HEK293 (cell line): Measurements from ENCODE around the gene SLC25A30.

Experiments
- GLI4 ChIP-seq: fragments of 450-650 bp; formaldehyde crosslinking; IDR thresholded peaks from 2 replicates; pipeline ENCODE4 v1.5.1; 2016; ENCODE audit warnings: missing biosample characterization, missing genetic modification characterization
- KLF1 ChIP-seq: fragments of 450-650 bp; formaldehyde crosslinking; IDR thresholded peaks from 2 replicates; pipeline ENCODE4 v1.5.1; 2016; ENCODE audit warnings: missing biosample characterization, missing genetic modification characterization
- KLF10 ChIP-seq: fragments of 450-650 bp; IDR thresholded peaks from 2 replicates; pipeline ENCODE4 v1.5.1; 2018; ENCODE audit warnings: missing biosample characterization, mild to moderate bottlenecking, missing genetic modification characterization
- KLF8 ChIP-seq: fragments of 450-650 bp; formaldehyde crosslinking; IDR thresholded peaks from 2 replicates; pipeline ENCODE4 v1.5.1; 2016; ENCODE audit warnings: missing biosample characterization, missing genetic modification characterization
- REPIN1 ChIP-seq: fragments of 450-650 bp; formaldehyde crosslinking; IDR thresholded peaks from 2 replicates; pipeline ENCODE4 v1.5.1; 2017; ENCODE audit warnings: missing biosample characterization, missing genetic modification characterization, low read depth
- SP3 ChIP-seq: fragments of 450-650 bp; formaldehyde crosslinking; IDR thresholded peaks from 2 replicates; pipeline ENCODE4 v1.5.1; 2016; ENCODE audit warnings: missing biosample characterization, missing genetic modification characterization
- SP7 ChIP-seq: fragments of 450-650 bp; formaldehyde crosslinking; IDR thresholded peaks from 2 replicates; pipeline ENCODE4 v1.5.1; 2016; ENCODE audit warnings: missing biosample characterization, missing genetic modification characterization
- ZBTB1 ChIP-seq: fragments of 450-650 bp; formaldehyde crosslinking; IDR thresholded peaks from 2 replicates; pipeline ENCODE4 v1.5.1; 2016; ENCODE audit warnings: missing biosample characterization, missing genetic modification characterization
- ZBTB17 ChIP-seq: fragments of 450-650 bp; formaldehyde crosslinking; IDR thresholded peaks from 2 replicates; pipeline ENCODE4 v1.5.1; 2016; ENCODE audit warnings: missing biosample characterization, missing genetic modification characterization
- ZBTB48 ChIP-seq: fragments of 450-650 bp; formaldehyde crosslinking; IDR thresholded peaks from 2 replicates; pipeline ENCODE4 v1.5.1; 2016; ENCODE audit warnings: missing biosample characterization, missing genetic modification characterization
- ZBTB7A ChIP-seq: fragments of 450-650 bp; formaldehyde crosslinking; IDR thresholded peaks from 2 replicates; pipeline ENCODE4 v1.5.1; 2016; ENCODE audit warnings: low read depth, missing biosample characterization, missing genetic modification characterization
- ZBTB8A ChIP-seq: fragments of 450-650 bp; formaldehyde crosslinking; IDR thresholded peaks from 2 replicates; pipeline ENCODE4 v1.5.1; 2016; ENCODE audit warnings: missing biosample characterization, missing genetic modification characterization
- ZFP37 ChIP-seq: fragments of 450-650 bp; formaldehyde crosslinking; IDR thresholded peaks from 2 replicates; pipeline ENCODE4 v1.5.1; 2016; ENCODE audit warnings: missing biosample characterization, missing genetic modification characterization
- ZNF239 ChIP-seq: fragments of 450-650 bp; formaldehyde crosslinking; IDR thresholded peaks from 2 replicates; pipeline ENCODE4 v1.5.1; 2016; ENCODE audit warnings: missing biosample characterization, missing genetic modification characterization
- ZNF311 ChIP-seq: fragments of 450-650 bp; formaldehyde crosslinking; IDR thresholded peaks from 2 replicates; pipeline ENCODE4 v1.5.1; 2017; ENCODE audit warnings: missing biosample characterization, missing genetic modification characterization, borderline replicate concordance
- ZNF501 ChIP-seq: fragments of 450-650 bp; formaldehyde crosslinking; IDR thresholded peaks from 2 replicates; pipeline ENCODE4 v1.5.1; 2016; ENCODE audit warnings: missing biosample characterization, missing genetic modification characterization
- ZNF561 ChIP-seq: fragments of 450-650 bp; IDR thresholded peaks from 2 replicates; pipeline ENCODE4 v1.5.1; 2018; ENCODE audit warnings: missing biosample characterization, missing genetic modification characterization, borderline replicate concordance
- ZNF658 ChIP-seq: fragments of 450-650 bp; formaldehyde crosslinking; IDR thresholded peaks from 2 replicates; pipeline ENCODE4; 2016; ENCODE audit warnings: missing biosample characterization, missing genetic modification characterization
- ZNF660 ChIP-seq: fragments of 450-650 bp; IDR thresholded peaks from 2 replicates; pipeline ENCODE4 v1.5.1; 2018; ENCODE audit warnings: missing biosample characterization, mild to moderate bottlenecking, missing genetic modification characterization
- TF ChIP-seq, protein P1 (sequence below): fragments of 450-650 bp; formaldehyde crosslinking; IDR thresholded peaks from 2 replicates; pipeline ENCODE4 v1.5.1; 2016; ENCODE audit warnings: missing biosample characterization, missing genetic modification characterization
- TF ChIP-seq, protein P2 (sequence below): fragments of 450-650 bp; formaldehyde crosslinking; optimal IDR thresholded peaks from 2 replicates; pipeline ENCODE3; 2016; ENCODE audit warnings: missing biosample characterization, mild to moderate bottlenecking, missing genetic modification characterization
- TF ChIP-seq, protein P3 (sequence below): fragments of 450-650 bp; formaldehyde crosslinking; IDR thresholded peaks from 2 replicates; pipeline ENCODE4 v1.5.1; 2016; ENCODE audit warnings: missing biosample characterization, missing genetic modification characterization
- TF ChIP-seq, protein P4 (sequence below): fragments of 450-650 bp; formaldehyde crosslinking; IDR thresholded peaks from 2 replicates; pipeline ENCODE4 v1.5.1; 2016; ENCODE audit warnings: missing biosample characterization, missing genetic modification characterization

The SLC25A30 gene

DNA sequence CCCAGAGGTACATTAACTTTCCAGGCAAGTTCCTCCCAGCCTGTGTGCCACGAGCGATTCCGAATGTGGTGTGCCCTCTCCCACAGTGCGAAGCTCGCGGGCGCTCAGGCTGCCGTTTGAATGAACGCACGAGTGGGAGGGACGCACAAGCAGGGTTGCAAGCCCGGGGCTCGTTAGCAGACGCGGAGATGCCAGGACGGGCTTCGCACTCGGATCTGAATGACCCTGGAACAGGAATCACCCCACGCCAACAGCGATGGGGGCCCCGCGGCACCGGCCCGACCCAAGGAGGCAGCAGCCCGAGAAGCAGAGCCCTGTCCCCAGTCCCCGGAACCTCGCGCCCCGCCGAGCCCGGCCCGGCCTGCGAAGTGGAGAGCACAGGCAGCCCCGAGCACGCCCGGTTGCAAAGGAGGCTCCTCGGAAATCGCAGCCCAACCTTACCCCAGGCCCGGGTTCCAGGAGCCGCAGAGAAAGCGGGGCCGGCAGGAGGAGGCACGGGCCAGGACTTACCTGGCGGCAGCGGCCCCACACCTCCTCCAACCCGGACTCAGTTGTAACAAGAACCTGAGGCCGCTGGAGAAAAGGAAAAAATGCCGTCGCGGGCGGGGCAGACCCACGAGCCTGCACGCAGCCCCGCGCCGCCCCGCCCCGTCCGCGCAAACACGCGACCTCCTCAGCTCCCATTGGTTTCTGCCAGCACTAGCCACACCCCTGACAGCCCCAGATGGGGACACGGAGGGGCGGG lies at the start of gene SLC25A30 (continued):
- TF ChIP-seq, protein P1, sequence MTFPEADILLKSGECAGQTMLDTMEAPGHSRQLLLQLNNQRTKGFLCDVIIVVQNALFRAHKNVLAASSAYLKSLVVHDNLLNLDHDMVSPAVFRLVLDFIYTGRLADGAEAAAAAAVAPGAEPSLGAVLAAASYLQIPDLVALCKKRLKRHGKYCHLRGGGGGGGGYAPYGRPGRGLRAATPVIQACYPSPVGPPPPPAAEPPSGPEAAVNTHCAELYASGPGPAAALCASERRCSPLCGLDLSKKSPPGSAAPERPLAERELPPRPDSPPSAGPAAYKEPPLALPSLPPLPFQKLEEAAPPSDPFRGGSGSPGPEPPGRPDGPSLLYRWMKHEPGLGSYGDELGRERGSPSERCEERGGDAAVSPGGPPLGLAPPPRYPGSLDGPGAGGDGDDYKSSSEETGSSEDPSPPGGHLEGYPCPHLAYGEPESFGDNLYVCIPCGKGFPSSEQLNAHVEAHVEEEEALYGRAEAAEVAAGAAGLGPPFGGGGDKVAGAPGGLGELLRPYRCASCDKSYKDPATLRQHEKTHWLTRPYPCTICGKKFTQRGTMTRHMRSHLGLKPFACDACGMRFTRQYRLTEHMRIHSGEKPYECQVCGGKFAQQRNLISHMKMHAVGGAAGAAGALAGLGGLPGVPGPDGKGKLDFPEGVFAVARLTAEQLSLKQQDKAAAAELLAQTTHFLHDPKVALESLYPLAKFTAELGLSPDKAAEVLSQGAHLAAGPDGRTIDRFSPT (tag by site-specific recombination), result peak; percentile 1; the same call in 1 of the 2 replicates
- TF ChIP-seq, protein P2, sequence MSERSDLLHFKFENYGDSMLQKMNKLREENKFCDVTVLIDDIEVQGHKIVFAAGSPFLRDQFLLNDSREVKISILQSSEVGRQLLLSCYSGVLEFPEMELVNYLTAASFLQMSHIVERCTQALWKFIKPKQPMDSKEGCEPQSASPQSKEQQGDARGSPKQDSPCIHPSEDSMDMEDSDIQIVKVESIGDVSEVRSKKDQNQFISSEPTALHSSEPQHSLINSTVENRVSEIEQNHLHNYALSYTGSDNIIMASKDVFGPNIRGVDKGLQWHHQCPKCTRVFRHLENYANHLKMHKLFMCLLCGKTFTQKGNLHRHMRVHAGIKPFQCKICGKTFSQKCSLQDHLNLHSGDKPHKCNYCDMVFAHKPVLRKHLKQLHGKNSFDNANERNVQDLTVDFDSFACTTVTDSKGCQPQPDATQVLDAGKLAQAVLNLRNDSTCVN (tag by site-specific recombination), result peak; percentile 90
- TF ChIP-seq SP3 (tag by site-specific recombination), result peak; percentile 77
- TF ChIP-seq, protein P3, sequence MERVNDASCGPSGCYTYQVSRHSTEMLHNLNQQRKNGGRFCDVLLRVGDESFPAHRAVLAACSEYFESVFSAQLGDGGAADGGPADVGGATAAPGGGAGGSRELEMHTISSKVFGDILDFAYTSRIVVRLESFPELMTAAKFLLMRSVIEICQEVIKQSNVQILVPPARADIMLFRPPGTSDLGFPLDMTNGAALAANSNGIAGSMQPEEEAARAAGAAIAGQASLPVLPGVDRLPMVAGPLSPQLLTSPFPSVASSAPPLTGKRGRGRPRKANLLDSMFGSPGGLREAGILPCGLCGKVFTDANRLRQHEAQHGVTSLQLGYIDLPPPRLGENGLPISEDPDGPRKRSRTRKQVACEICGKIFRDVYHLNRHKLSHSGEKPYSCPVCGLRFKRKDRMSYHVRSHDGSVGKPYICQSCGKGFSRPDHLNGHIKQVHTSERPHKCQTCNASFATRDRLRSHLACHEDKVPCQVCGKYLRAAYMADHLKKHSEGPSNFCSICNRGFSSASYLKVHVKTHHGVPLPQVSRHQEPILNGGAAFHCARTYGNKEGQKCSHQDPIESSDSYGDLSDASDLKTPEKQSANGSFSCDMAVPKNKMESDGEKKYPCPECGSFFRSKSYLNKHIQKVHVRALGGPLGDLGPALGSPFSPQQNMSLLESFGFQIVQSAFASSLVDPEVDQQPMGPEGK (tag by site-specific recombination), result peak; percentile 96
- TF ChIP-seq ZFP37 (tag by site-specific recombination), result peak; percentile 83
- 0 out of 2 replicates have a peak, but pooled peaks have one; percentile 35 for TF ChIP-seq ZNF501 (tag by site-specific recombination)
- peak; percentile 41; the same call in 1 of the 2 replicates for TF ChIP-seq KLF8 (tag by site-specific recombination)
- peak; percentile 63; the same call in 1 of the 2 replicates for TF ChIP-seq KLF10 (tag by site-specific recombination)
- TF ChIP-seq KLF1 (tag by site-specific recombination), result no peak
- no peak for TF ChIP-seq ZNF311
- no peak for TF ChIP-seq ZBTB48 (tag by site-specific recombination)
- 0 out of 2 replicates have a peak, but pooled peaks have one; percentile 32 for TF ChIP-seq ZBTB1
- TF ChIP-seq ZNF561 (tag by site-specific recombination), result peak; percentile 25; the same call in 1 of the 2 replicates
- 0 out of 2 replicates have a peak, but pooled peaks have one; percentile 32 for TF ChIP-seq ZNF660 (tag by site-specific recombination)
- no peak for TF ChIP-seq ZNF658 (tag by site-specific recombination)
- TF ChIP-seq SP7 (tag by site-specific recombination), result peak; percentile 11; the same call in 1 of the 2 replicates
- 0 out of 2 replicates have a peak, but pooled peaks have one; percentile 17 for TF ChIP-seq GLI4 (tag by site-specific recombination)
- no peak for TF ChIP-seq ZNF239 (tag by site-specific recombination)
- peak; percentile 26; the same call in 1 of the 2 replicates for TF ChIP-seq ZBTB7A (tag by site-specific recombination)
- TF ChIP-seq ZBTB17, result peak; percentile 82
- TF ChIP-seq ZBTB8A (tag by site-specific recombination), result peak; percentile 50
- no peak for TF ChIP-seq REPIN1 (tag by site-specific recombination)
- TF ChIP-seq, protein P4, sequence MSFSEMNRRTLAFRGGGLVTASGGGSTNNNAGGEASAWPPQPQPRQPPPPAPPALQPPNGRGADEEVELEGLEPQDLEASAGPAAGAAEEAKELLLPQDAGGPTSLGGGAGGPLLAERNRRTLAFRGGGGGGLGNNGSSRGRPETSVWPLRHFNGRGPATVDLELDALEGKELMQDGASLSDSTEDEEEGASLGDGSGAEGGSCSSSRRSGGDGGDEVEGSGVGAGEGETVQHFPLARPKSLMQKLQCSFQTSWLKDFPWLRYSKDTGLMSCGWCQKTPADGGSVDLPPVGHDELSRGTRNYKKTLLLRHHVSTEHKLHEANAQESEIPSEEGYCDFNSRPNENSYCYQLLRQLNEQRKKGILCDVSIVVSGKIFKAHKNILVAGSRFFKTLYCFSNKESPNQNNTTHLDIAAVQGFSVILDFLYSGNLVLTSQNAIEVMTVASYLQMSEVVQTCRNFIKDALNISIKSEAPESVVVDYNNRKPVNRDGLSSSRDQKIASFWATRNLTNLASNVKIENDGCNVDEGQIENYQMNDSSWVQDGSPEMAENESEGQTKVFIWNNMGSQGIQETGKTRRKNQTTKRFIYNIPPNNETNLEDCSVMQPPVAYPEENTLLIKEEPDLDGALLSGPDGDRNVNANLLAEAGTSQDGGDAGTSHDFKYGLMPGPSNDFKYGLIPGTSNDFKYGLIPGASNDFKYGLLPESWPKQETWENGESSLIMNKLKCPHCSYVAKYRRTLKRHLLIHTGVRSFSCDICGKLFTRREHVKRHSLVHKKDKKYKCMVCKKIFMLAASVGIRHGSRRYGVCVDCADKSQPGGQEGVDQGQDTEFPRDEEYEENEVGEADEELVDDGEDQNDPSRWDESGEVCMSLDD, result no peak
- TF ChIP-seq, all 188 proteins: peak for 33
